HUES6 (cell line): ENCODE data around the gene CKAP5.
"Not testable (repeated sequence)": the region's sequence is repeated elsewhere in the genome, so short reads cannot be mapped to it uniquely, and the experiment has no call there.

ENCODE experiments used
- H3K27ac ChIP-seq: 2 replicates; pipeline ENCODE4 v1.7.0; 2013; ENCODE audit warnings: low read depth, mild to moderate bottlenecking, low read length, inconsistent platforms
- H3K27me3 ChIP-seq: 2 replicates; pipeline ENCODE4 v1.6.1; 2013; ENCODE audit warnings: low read length; ENCODE audit not compliant: control insufficient read depth, insufficient read depth
- H3K36me3 ChIP-seq: 2 replicates; pipeline ENCODE4 v1.6.1; 2013; ENCODE audit warnings: low read length; ENCODE audit not compliant: control insufficient read depth, insufficient read depth
- H3K4me1 ChIP-seq: 2 replicates; pipeline ENCODE4 v1.6.1; 2013; ENCODE audit warnings: low read length; ENCODE audit not compliant: control insufficient read depth, insufficient read depth
- H3K4me3 ChIP-seq: 2 replicates; pipeline ENCODE4 v1.5.1; 2013; ENCODE audit warnings: low read depth, low read length
- H3K9ac ChIP-seq: one replicate; pipeline ENCODE4 v1.6.1; 2013; ENCODE audit warnings: mild to moderate bottlenecking, low read length
- H3K9me3 ChIP-seq: 2 replicates; pipeline ENCODE4 v1.6.1; 2013; ENCODE audit warnings: low read depth, low read length; ENCODE audit not compliant: control insufficient read depth, insufficient read depth

The CKAP5 gene

GRCh38 chr11:46718155-46719019 lies 127.7 kb downstream of the CKAP5 start:
- Histone ChIP-seq H3K4me3 (no peak overlapping the region), H3K9me3 (no peaks in the 10 kb centered on the region), H3K36me3 (no peaks in the 10 kb centered on the region), H3K27me3 (no peaks in the 10 kb centered on the region), H3K27ac (no peak overlapping the region), H3K4me1 (peaks cover 8% of the 10 kb centered on the region), H3K9ac (no peak overlapping the region)

DNA sequence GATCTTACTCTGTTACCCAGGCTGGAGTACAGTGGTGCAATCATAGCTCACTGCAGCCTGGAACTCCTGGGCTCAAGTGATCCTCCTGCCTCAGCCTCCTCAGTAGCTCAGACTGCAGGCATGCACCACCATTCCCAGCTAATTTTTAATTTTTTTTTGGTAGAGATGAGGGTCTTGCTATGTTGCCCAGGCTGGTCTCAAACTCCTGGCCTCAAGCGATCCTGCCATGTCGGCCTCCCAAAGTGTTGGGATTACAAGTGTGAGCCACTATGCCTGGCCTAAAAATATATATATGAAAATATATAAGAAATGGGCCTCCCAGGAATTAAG lies 128.3 kb downstream of the CKAP5 start:
- not testable (repeated sequence) for H3K9me3 ChIP-seq, H3K4me1 ChIP-seq, H3K27me3 ChIP-seq, H3K4me3 ChIP-seq, H3K36me3 ChIP-seq, H3K27ac ChIP-seq, H3K9ac ChIP-seq

DNA sequence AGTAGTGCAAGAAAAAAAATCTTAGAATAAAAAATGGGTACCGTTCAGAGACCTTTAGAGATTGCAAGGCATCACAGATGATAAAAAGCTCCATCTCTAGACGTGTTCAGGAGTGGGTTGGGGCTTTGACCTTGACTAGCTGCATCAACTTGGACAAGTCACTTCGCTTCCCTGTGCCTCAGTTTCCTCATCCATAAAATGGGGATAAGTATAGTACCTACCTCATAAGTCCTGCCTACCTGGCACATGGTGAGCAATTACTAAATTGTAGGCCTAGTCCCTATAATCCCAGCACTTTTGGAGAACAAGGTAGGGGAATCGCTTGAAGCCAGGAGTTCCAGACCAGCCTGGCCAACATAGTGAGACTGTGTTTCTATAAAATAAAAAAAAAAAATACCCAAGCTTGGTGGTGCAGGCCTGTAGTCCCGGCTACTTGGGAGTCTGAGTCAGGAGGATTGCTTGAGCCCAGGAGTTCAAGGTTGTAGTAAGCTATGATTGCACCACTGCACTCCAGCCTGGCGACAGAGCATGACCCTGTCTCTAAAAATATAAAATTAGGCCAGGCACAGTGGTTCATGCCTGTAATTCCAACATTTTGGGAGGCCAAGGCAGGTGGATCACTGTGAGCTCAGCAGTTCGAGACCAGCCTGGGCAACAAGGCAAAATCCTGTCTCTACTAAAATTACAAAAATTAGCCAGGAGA lies 133.1 kb downstream of the CKAP5 start:
- H3K36me3 ChIP-seq: 0 out of 2 replicates have a peak, but pooled peaks cover 3% of the 10 kb centered on the region
- no peak overlapping the region for H3K4me3 ChIP-seq
- no peaks in the 10 kb centered on the region for H3K27me3 ChIP-seq
- H3K9ac ChIP-seq: no peak overlapping the region
- no peak overlapping the region for H3K27ac ChIP-seq
- H3K4me1 ChIP-seq: peaks cover 1% of the 10 kb centered on the region
- no peaks in the 10 kb centered on the region for H3K9me3 ChIP-seq

GRCh38 chr11:46711303-46711702 lies 134.8 kb downstream of the CKAP5 start:
- H3K27ac ChIP-seq: no peak overlapping the region
- no peaks in the 10 kb centered on the region for H3K4me1 ChIP-seq
- peaks cover 16% of the 10 kb centered on the region for H3K36me3 ChIP-seq
- H3K27me3 ChIP-seq: no peaks in the 10 kb centered on the region
- no peak overlapping the region for H3K4me3 ChIP-seq
- no peaks in the 10 kb centered on the region for H3K9me3 ChIP-seq
- no peak overlapping the region for H3K9ac ChIP-seq

GRCh38 chr11:46710821-46711269 lies 135.2 kb downstream of the CKAP5 start:
- Histone ChIP-seq H3K9me3 (no peaks in the 10 kb centered on the region), H3K4me1 (no peaks in the 10 kb centered on the region), H3K27ac (no peak overlapping the region), H3K36me3 (peaks cover 20% of the 10 kb centered on the region), H3K4me3 (no peak overlapping the region), H3K9ac (no peak overlapping the region), H3K27me3 (no peaks in the 10 kb centered on the region)

- not testable (repeated sequence) for H3K9ac ChIP-seq, H3K27me3 ChIP-seq, H3K27ac ChIP-seq, H3K9me3 ChIP-seq, H3K4me3 ChIP-seq, H3K4me1 ChIP-seq
- H3K36me3 ChIP-seq: peaks cover 35% of the 10 kb centered on the region
Observed at GRCh38 chr11:46709351-46709750, 136.7 kb downstream of the CKAP5 start.

DNA sequence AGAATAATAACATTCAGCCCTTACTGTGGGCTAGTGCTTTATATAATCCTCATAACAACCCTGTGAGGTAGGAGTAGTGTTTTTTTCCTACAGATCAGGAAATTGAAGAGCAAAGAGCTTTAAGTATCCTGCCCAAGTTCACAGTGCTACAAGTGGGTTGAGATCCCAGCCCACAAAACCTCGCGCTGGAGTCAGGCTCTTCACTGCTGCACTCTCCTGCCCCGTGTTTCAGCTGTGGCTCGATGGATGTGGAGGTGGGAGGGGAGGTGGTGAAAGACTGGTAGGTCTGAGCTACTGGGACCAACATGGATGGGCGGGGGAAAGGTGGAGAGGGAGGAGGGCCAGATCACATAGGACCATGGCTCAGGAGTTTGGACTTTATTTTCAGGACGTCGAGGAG lies 139.2 kb downstream of the CKAP5 start:
- H3K27me3 ChIP-seq: no peaks in the 10 kb centered on the region
- H3K36me3 ChIP-seq: peaks cover 56% of the 10 kb centered on the region
- no peak overlapping the region for H3K4me3 ChIP-seq
- H3K4me1 ChIP-seq: no peaks in the 10 kb centered on the region
- H3K27ac ChIP-seq: no peak overlapping the region
- no peak overlapping the region for H3K9ac ChIP-seq
- no peaks in the 10 kb centered on the region for H3K9me3 ChIP-seq

- Histone ChIP-seq H3K4me3 (no peak overlapping the region), H3K27me3 (no peaks in the 10 kb centered on the region), H3K9ac (no peak overlapping the region), H3K4me1 (no peaks in the 10 kb centered on the region), H3K27ac (no peak overlapping the region), H3K9me3 (no peaks in the 10 kb centered on the region), H3K36me3 (peaks cover 56% of the 10 kb centered on the region)
Observed at GRCh38 chr11:46705070-46705688, 140.9 kb downstream of the CKAP5 start.

GRCh38 chr11:46701078-46701654 lies 144.9 kb downstream of the CKAP5 start:
- no peaks in the 10 kb centered on the region for H3K27me3 ChIP-seq
- peak overlapping the region; percentile 98 for H3K9ac ChIP-seq
- no peaks in the 10 kb centered on the region for H3K4me1 ChIP-seq
- H3K4me3 ChIP-seq: peak overlapping the region; percentile 78
- peak overlapping the region; percentile 99 for H3K27ac ChIP-seq
- H3K36me3 ChIP-seq: peaks cover 38% of the 10 kb centered on the region
- no peaks in the 10 kb centered on the region for H3K9me3 ChIP-seq

- H3K4me1 ChIP-seq: no peaks in the 10 kb centered on the region
- H3K9ac ChIP-seq: peak within 1 kb of the TSS; percentile 98
Observed at GRCh38 chr11:46700241-46701077, 145.6 kb downstream of the CKAP5 start, which contains the start of the genes ARHGAP1 and ZNF408. Gene ARHGAP1, minus strand, starts transcription at chr11:46700619. Its CDS starts 4,512 bp downstream, at chr11:46696107. Gene ZNF408, plus strand, starts transcription at chr11:46701031. Its CDS starts 17 bp downstream, at chr11:46701048.

More at GRCh38 chr11:46700241-46701077, 145.6 kb downstream of the CKAP5 start, which contains the start of the genes ARHGAP1 and ZNF408:
- H3K4me3 ChIP-seq: peak within 1 kb of the TSS; percentile 78
- peak within 1 kb of the TSS; percentile 99 for H3K27ac ChIP-seq
- H3K27me3 ChIP-seq: no peaks in the 10 kb centered on the region
- H3K9me3 ChIP-seq: no peaks in the 10 kb centered on the region
- H3K36me3 ChIP-seq: peaks cover 37% of the 10 kb centered on the region
